ENCODE results near the gene FBXO10. TPM values are rescaled to one million over a fixed set of nuclear protein-coding genes. Genes with fewer than 3 reads are reported as not detected.

Gene FBXO10
- total RNA-seq, 1 donor = 28.6 TPM

GRCh38 chr9:37543468-37543867, 32.7 kb downstream of the FBXO10 start:
- Histone ChIP-seq H3K9me3 (ENCODE audit: low read depth, low read length) (no peaks in the 10 kb centered on the region), H2AFZ (ENCODE audit: low read length) (no peak overlapping the region), H3K36me3 (ENCODE audit: insufficient read depth, low read length) (peaks cover 14% of the 10 kb centered on the region), H3K4me1 (ENCODE audit: insufficient read depth, low read length) (no peaks in the 10 kb centered on the region), H4K20me1 (ENCODE audit: insufficient read depth, low read length) (peaks cover 6% of the 10 kb centered on the region), H3K27ac (ENCODE audit: low read depth, low read length) (no peak overlapping the region), H3K79me2 (ENCODE audit: insufficient read depth, low read length) (no peaks in the 10 kb centered on the region), H3K4me2 (ENCODE audit: insufficient read depth, low read length) (no peak overlapping the region), H3K4me3 (ENCODE audit: insufficient read depth, low read length) (no peak overlapping the region), H3K27me3 (ENCODE audit: insufficient read depth, low read length) (no peaks in the 10 kb centered on the region)
- DNase-seq (ENCODE audit: insufficient read length, low spot score, missing footprints) = no peak
- TF ChIP-seq CTCF (IDR thresholded peaks at IDR 0.05; ENCODE audit: extremely low read depth, low read depth, low read length) = no peak

- Histone ChIP-seq H4K20me1 (ENCODE audit: insufficient read depth, low read length) (peaks cover 6% of the 10 kb centered on the region), H3K9me3 (ENCODE audit: low read depth, low read length) (no peaks in the 10 kb centered on the region), H3K36me3 (ENCODE audit: insufficient read depth, low read length) (peaks cover 18% of the 10 kb centered on the region), H3K4me1 (ENCODE audit: insufficient read depth, low read length) (no peaks in the 10 kb centered on the region), H3K4me2 (ENCODE audit: insufficient read depth, low read length) (no peak overlapping the region), H3K27ac (ENCODE audit: low read depth, low read length) (no peak overlapping the region), H3K27me3 (ENCODE audit: insufficient read depth, low read length) (no peaks in the 10 kb centered on the region), H2AFZ (ENCODE audit: low read length) (no peak overlapping the region), H3K79me2 (ENCODE audit: insufficient read depth, low read length) (no peaks in the 10 kb centered on the region), H3K4me3 (ENCODE audit: insufficient read depth, low read length) (no peak overlapping the region)
- TF ChIP-seq CTCF (IDR thresholded peaks at IDR 0.05; ENCODE audit: extremely low read depth, low read depth, low read length) = no peak
- no peak for DNase-seq (ENCODE audit: insufficient read length, low spot score, missing footprints)
Observed at GRCh38 chr9:37542895-37543294, 33.3 kb downstream of the FBXO10 start.

- Histone ChIP-seq H3K79me2 (ENCODE audit: insufficient read depth, low read length) (no peaks in the 10 kb centered on the region), H3K4me1 (ENCODE audit: insufficient read depth, low read length) (no peaks in the 10 kb centered on the region), H4K20me1 (ENCODE audit: insufficient read depth, low read length) (peaks cover 2% of the 10 kb centered on the region), H3K27me3 (ENCODE audit: insufficient read depth, low read length) (no peaks in the 10 kb centered on the region), H3K36me3 (ENCODE audit: insufficient read depth, low read length) (peaks cover 20% of the 10 kb centered on the region), H3K4me2 (ENCODE audit: insufficient read depth, low read length) (no peak overlapping the region), H3K4me3 (ENCODE audit: insufficient read depth, low read length) (no peak overlapping the region), H3K27ac (ENCODE audit: low read depth, low read length) (no peak overlapping the region), H2AFZ (ENCODE audit: low read length) (no peak overlapping the region), H3K9me3 (ENCODE audit: low read depth, low read length) (no peaks in the 10 kb centered on the region)
- no peak for DNase-seq (ENCODE audit: insufficient read length, low spot score, missing footprints)
- TF ChIP-seq CTCF (IDR thresholded peaks at IDR 0.05; ENCODE audit: extremely low read depth, low read depth, low read length) = no peak
Observed at GRCh38 chr9:37542488-37542887, 33.7 kb downstream of the FBXO10 start.

- DNase-seq (ENCODE audit: insufficient read length, low spot score, missing footprints) = no peak
- Histone ChIP-seq H3K9me3 (ENCODE audit: low read depth, low read length) (no peaks in the 10 kb centered on the region), H3K27ac (ENCODE audit: low read depth, low read length) (no peak overlapping the region), H3K79me2 (ENCODE audit: insufficient read depth, low read length) (no peaks in the 10 kb centered on the region), H3K4me1 (ENCODE audit: insufficient read depth, low read length) (no peaks in the 10 kb centered on the region), H3K27me3 (ENCODE audit: insufficient read depth, low read length) (no peaks in the 10 kb centered on the region), H3K4me2 (ENCODE audit: insufficient read depth, low read length) (no peak overlapping the region), H2AFZ (ENCODE audit: low read length) (no peak overlapping the region), H3K4me3 (ENCODE audit: insufficient read depth, low read length) (no peak overlapping the region), H4K20me1 (ENCODE audit: insufficient read depth, low read length) (no peaks in the 10 kb centered on the region), H3K36me3 (ENCODE audit: insufficient read depth, low read length) (peaks cover 31% of the 10 kb centered on the region)
- TF ChIP-seq CTCF (IDR thresholded peaks at IDR 0.05; ENCODE audit: extremely low read depth, low read depth, low read length) = no peak
Observed at GRCh38 chr9:37541465-37541864, 34.7 kb downstream of the FBXO10 start.
